SJCRH30 (cell line): Measurements from ENCODE around the gene STAC. TPM values are rescaled to one million over a fixed set of nuclear protein-coding genes. Genes with fewer than 3 reads are reported as not detected.

Source experiments
- DNase-seq, 2 experiments: peaks; one replicate each; pipeline ENCODE4 v3.0.0-alpha.2; 2015 to 2020
- H3K27ac ChIP-seq: fragments of 250-450 bp; sonication (Bioruptor Pico); 2 replicates; pipeline ENCODE4 v1.5.1; 2020; ENCODE audit warnings: mild to moderate bottlenecking, moderate library complexity
- H3K27me3 ChIP-seq: fragments of 250-450 bp; sonication (Bioruptor Pico); 2 replicates; pipeline ENCODE4 v1.5.1; 2020; ENCODE audit warnings: mild to moderate bottlenecking, moderate library complexity
- H3K36me3 ChIP-seq: fragments of 250-450 bp; sonication (Bioruptor Pico); 2 replicates; pipeline ENCODE4 v1.5.1; 2020; ENCODE audit warnings: mild to moderate bottlenecking, moderate library complexity
- H3K4me1 ChIP-seq: fragments of 250-450 bp; sonication (Bioruptor Pico); 2 replicates; pipeline ENCODE4 v1.5.1; 2020; ENCODE audit warnings: mild to moderate bottlenecking, moderate library complexity
- H3K4me3 ChIP-seq: fragments of 250-450 bp; sonication (Bioruptor Pico); 2 replicates; pipeline ENCODE4 v1.5.1; 2020; ENCODE audit warnings: mild to moderate bottlenecking, moderate library complexity
- H3K9me3 ChIP-seq: fragments of 250-450 bp; sonication (Bioruptor Pico); replicated peaks from 2 replicates; pipeline ENCODE4 v1.5.1; 2020; ENCODE audit warnings: mild to moderate bottlenecking, moderate library complexity
- total RNA-seq: library from RNA; depleted of rRNA; stranded (reverse); fragments of >200 nt; shearing (Covaris generic); gene quantifications from 2 replicates; pipeline ENCODE4 v1.2.3, GENCODE V29; 2014; rRNA removed

Gene STAC
- total RNA-seq = not detected in 2 replicates

GRCh38 chr3:36380221-36381031 lies at the start of gene STAC:
Gene STAC, plus strand, starts transcription at chr3:36380504. Its CDS starts 140 bp downstream, at chr3:36380644.
- no peak within 1 kb of the TSS for H3K27ac ChIP-seq
- H3K27me3 ChIP-seq = no peaks in the 10 kb centered on the region
- H3K36me3 ChIP-seq = no peaks in the 10 kb centered on the region
- H3K9me3 ChIP-seq = no peaks in the 10 kb centered on the region
- H3K4me3 ChIP-seq = no peak within 1 kb of the TSS
- no peaks in the 10 kb centered on the region for H3K4me1 ChIP-seq
- no peak for DNase-seq

GRCh38 chr3:36332139-36332538 lies 48.2 kb upstream of the STAC start:
- Histone ChIP-seq H3K36me3 (no peaks in the 10 kb centered on the region), H3K27ac (no peak overlapping the region), H3K27me3 (no peaks in the 10 kb centered on the region), H3K4me1 (no peaks in the 10 kb centered on the region), H3K4me3 (no peak overlapping the region), H3K9me3 (no peaks in the 10 kb centered on the region)
- DNase-seq = no peak

GRCh38 chr3:36362216-36362615 lies 18.1 kb upstream of the STAC start:
- H3K27ac ChIP-seq = no peak overlapping the region
- H3K4me3 ChIP-seq = no peak overlapping the region
- no peaks in the 10 kb centered on the region for H3K9me3 ChIP-seq
- DNase-seq = no peak
- no peaks in the 10 kb centered on the region for H3K36me3 ChIP-seq
- no peaks in the 10 kb centered on the region for H3K4me1 ChIP-seq
- H3K27me3 ChIP-seq = no peaks in the 10 kb centered on the region

- no peaks in the 10 kb centered on the region for H3K9me3 ChIP-seq
- H3K36me3 ChIP-seq = no peaks in the 10 kb centered on the region
- no peak overlapping the region for H3K27ac ChIP-seq
- DNase-seq = no peak
- H3K4me3 ChIP-seq = no peak overlapping the region
- H3K4me1 ChIP-seq = no peaks in the 10 kb centered on the region
- H3K27me3 ChIP-seq = no peaks in the 10 kb centered on the region
These were observed 17.3 kb upstream of the STAC start for GRCh38 chr3:36362973-36363372.

GRCh38 chr3:36364260-36364659 lies 16.0 kb upstream of the STAC start:
- Histone ChIP-seq H3K27me3 (no peaks in the 10 kb centered on the region), H3K36me3 (no peaks in the 10 kb centered on the region), H3K27ac (no peak overlapping the region), H3K9me3 (no peaks in the 10 kb centered on the region), H3K4me3 (no peak overlapping the region), H3K4me1 (no peaks in the 10 kb centered on the region)
- DNase-seq = no peak

GRCh38 chr3:36365829-36366228 lies 14.5 kb upstream of the STAC start:
- Histone ChIP-seq H3K4me3 (no peak overlapping the region), H3K27ac (no peak overlapping the region), H3K4me1 (no peaks in the 10 kb centered on the region), H3K27me3 (no peaks in the 10 kb centered on the region), H3K9me3 (no peaks in the 10 kb centered on the region), H3K36me3 (no peaks in the 10 kb centered on the region)
- DNase-seq = no peak

- no peak for DNase-seq
- no peak overlapping the region for H3K4me3 ChIP-seq
- H3K9me3 ChIP-seq = no peaks in the 10 kb centered on the region
- H3K27ac ChIP-seq = no peak overlapping the region
- H3K4me1 ChIP-seq = no peaks in the 10 kb centered on the region
- H3K27me3 ChIP-seq = no peaks in the 10 kb centered on the region
- no peaks in the 10 kb centered on the region for H3K36me3 ChIP-seq
These were observed 14.0 kb upstream of the STAC start for GRCh38 chr3:36366308-36366707.

GRCh38 chr3:36367912-36368573 lies 12.3 kb upstream of the STAC start:
- no peak overlapping the region for H3K4me3 ChIP-seq
- H3K27me3 ChIP-seq = no peaks in the 10 kb centered on the region
- H3K27ac ChIP-seq = no peak overlapping the region
- H3K4me1 ChIP-seq = no peaks in the 10 kb centered on the region
- H3K36me3 ChIP-seq = no peaks in the 10 kb centered on the region
- no peaks in the 10 kb centered on the region for H3K9me3 ChIP-seq
- no peak for DNase-seq

- H3K27ac ChIP-seq = no peak overlapping the region
- DNase-seq = no peak
- no peaks in the 10 kb centered on the region for H3K9me3 ChIP-seq
These were observed 7.8 kb upstream of the STAC start for GRCh38 chr3:36372534-36372935.

GRCh38 chr3:36373084-36373483 lies 7.2 kb upstream of the STAC start:
- Histone ChIP-seq H3K4me3 (no peak overlapping the region), H3K27ac (no peak overlapping the region), H3K27me3 (no peaks in the 10 kb centered on the region), H3K9me3 (no peaks in the 10 kb centered on the region), H3K36me3 (no peaks in the 10 kb centered on the region), H3K4me1 (no peaks in the 10 kb centered on the region)
- no peak for DNase-seq

More at GRCh38 chr3:36372534-36372935, 7.8 kb upstream of the STAC start:
- Histone ChIP-seq H3K27me3 (no peaks in the 10 kb centered on the region), H3K36me3 (no peaks in the 10 kb centered on the region), H3K4me1 (no peaks in the 10 kb centered on the region), H3K4me3 (no peak overlapping the region)

- Histone ChIP-seq H3K27me3 (no peaks in the 10 kb centered on the region), H3K27ac (no peak overlapping the region), H3K36me3 (no peaks in the 10 kb centered on the region), H3K4me1 (no peaks in the 10 kb centered on the region), H3K4me3 (no peak overlapping the region), H3K9me3 (no peaks in the 10 kb centered on the region)
- no peak for DNase-seq
These were observed 6.6 kb upstream of the STAC start for GRCh38 chr3:36373666-36374065.

- Histone ChIP-seq H3K4me1 (no peaks in the 10 kb centered on the region), H3K9me3 (no peaks in the 10 kb centered on the region), H3K27ac (no peak overlapping the region), H3K27me3 (no peaks in the 10 kb centered on the region), H3K36me3 (no peaks in the 10 kb centered on the region), H3K4me3 (no peak overlapping the region)
- DNase-seq = no peak
These were observed 458 bp upstream of the STAC start for GRCh38 chr3:36379872-36380220.

- Histone ChIP-seq H3K4me3 (no peak overlapping the region), H3K36me3 (no peaks in the 10 kb centered on the region), H3K27ac (no peak overlapping the region), H3K27me3 (no peaks in the 10 kb centered on the region), H3K9me3 (no peaks in the 10 kb centered on the region), H3K4me1 (no peaks in the 10 kb centered on the region)
- no peak for DNase-seq
These were observed 1.1 kb downstream of the STAC start for GRCh38 chr3:36381311-36381956.

- Histone ChIP-seq H3K9me3 (no peaks in the 10 kb centered on the region), H3K4me3 (no peak overlapping the region), H3K27me3 (no peaks in the 10 kb centered on the region), H3K36me3 (no peaks in the 10 kb centered on the region), H3K4me1 (no peaks in the 10 kb centered on the region), H3K27ac (no peak overlapping the region)
- DNase-seq = no peak
These were observed 13.3 kb downstream of the STAC start for GRCh38 chr3:36393563-36393962.

- Histone ChIP-seq H3K4me1 (no peaks in the 10 kb centered on the region), H3K27ac (no peak overlapping the region), H3K36me3 (no peaks in the 10 kb centered on the region), H3K4me3 (no peak overlapping the region), H3K9me3 (no peaks in the 10 kb centered on the region), H3K27me3 (no peaks in the 10 kb centered on the region)
- DNase-seq = no peak
These were observed 13.9 kb downstream of the STAC start for GRCh38 chr3:36394176-36394575.
